HK-2 (cell line): Measurements from ENCODE around the gene INTS14.
"Not testable (repeated sequence)": the region's sequence is repeated elsewhere in the genome, so short reads cannot be mapped to it uniquely, and the experiment has no call there.

Source experiments
- DNase-seq: peaks from one replicate; pipeline ENCODE4 v3.0.0-alpha.2; 2018; ENCODE audit not compliant: unreplicated experiment

Gene INTS14

DNA sequence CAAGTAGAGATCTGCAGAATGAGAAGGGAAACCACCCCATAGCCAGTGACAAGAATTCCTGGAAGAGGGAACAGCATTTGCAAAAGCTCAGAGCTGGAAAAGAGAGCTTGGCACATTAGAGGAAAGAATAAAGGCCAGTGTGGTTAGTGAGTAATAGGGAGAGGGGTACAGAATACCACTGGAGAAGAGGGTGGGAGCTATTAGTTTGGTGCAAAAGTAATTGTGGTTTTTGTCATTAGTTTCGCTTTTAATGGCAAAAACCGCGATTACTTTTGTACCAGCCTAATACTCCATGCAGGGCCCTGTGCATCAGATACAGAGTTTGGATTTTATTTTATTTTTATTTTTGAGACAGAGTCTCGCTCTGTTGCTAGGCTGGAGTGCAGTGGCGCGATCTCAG, 20.6 kb upstream of the INTS14 start:
- no peak for DNase-seq

DNA sequence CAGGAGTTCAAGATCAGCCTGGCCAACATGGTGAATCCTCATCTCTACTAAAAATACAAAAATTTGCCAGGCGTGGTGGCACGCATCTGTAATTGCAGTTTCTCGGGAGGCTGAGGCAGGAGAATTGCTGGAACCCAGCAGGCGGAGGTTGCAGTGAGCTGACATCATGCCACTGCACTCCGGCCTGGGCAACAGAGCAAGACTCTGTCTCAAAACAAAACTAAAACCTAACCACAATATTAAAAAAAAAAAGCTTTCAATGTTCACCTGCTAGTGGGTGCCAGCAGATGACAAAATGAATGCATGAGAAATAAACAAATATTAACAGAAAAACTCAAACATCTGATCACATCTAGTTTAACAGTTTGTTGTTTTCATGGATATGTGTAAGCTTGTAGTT, 19.8 kb upstream of the INTS14 start:
- DNase-seq: no peak

DNA sequence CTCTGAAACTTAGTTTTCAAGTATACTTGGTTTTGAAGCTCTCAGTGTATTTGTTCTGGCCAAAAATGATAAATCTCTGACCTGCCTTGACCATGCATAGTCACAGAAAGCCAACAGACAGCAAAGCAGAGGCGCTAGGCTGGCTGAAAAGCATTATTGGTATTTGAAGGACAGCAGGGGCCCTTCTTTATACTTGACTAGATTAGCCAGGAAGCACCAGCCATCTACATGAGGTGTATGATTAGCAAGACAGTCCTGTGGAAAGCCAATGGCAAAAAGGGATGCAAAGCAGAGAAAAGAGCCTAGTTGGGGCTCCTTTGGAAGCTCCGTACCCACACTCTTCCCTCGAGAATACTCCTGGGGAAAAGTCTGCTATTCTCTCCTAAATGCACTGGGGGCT, 18.6 kb upstream of the INTS14 start:
- DNase-seq: no peak

DNA sequence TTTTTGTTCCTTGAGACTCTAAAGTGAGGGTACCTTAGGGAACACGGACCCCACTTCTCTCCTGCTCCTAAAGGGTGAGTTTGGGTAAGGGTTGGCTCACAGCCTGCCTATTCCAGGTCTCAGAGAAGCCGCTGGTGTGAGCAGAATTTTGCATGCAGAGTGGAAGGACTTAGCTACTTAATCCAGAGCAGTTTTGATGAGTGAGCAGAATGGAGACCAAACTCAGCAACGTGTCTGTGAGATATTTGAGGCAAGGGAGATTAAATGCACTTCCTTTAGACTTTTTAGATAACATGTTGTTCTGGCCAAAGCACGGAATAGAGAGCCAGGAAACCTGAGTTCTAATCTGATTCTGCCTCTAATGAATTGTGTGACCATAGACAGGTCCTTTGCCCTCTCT, 15.9 kb upstream of the INTS14 start:
- no peak for DNase-seq

DNA sequence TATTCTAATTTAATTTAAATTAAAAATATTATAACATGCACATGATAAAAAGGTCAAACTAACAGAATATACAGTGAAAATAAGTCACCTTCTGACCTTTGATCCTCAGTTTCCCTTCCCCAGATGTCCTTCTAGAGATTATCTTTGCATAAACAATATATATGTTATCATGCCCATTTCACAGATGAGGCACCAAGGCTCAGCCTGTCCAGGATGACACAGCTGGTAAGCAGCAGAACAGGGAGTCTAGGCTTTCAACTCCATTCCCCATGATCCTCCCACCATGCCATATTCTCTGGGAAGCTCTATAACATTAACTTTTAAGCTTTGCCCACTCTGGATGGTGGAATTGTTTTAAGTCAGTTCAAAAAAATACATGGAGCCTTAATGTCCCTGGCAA, 12.2 kb upstream of the INTS14 start:
- no peak for DNase-seq

DNA sequence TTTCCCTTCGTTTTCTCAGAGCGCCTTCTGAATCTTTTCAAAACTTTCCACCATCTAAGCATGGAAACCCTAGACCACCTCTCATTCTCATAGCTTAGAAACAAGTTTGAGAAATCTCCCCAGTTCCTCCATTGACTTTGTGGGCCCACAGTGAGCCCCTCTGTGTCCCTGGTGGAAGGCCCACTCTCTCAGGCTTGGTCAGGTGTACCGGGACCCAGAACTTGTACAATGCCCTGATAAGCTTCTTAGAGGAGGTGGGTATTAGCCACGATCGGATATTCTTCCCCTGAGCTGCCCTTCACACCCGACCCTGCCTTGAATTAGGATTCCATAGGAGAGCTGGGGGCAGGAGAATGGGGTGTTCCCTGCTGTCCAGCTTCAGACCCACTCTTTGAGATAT, 10.7 kb upstream of the INTS14 start, which contains the start of gene SLC24A1:
Gene SLC24A1 (plus strand): TSS at position 301 of the 400 bp plus-strand sequence. CDS start 2,143 bp downstream, outside the sequence.
- DNase-seq: no peak

DNA sequence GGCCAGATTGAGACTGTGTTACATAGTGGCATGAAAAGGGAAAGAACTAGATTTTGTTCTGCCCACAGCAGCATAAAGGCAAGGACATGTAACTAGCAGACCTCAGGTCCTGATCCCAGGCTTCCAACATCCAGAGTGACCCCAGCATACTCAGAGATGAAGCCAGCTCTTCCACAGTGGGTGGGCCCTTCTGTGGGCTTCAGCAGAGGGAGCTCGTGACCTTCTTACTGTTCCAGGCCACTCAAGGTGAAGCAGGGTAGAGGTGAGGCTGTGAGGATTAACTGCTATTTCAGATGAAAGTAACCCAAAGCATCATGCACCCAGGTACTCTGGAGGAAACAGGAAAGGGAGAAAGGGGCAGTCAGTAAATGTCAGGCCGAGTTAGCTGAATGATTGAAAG, 9.9 kb upstream of the INTS14 start:
- no peak for DNase-seq

DNA sequence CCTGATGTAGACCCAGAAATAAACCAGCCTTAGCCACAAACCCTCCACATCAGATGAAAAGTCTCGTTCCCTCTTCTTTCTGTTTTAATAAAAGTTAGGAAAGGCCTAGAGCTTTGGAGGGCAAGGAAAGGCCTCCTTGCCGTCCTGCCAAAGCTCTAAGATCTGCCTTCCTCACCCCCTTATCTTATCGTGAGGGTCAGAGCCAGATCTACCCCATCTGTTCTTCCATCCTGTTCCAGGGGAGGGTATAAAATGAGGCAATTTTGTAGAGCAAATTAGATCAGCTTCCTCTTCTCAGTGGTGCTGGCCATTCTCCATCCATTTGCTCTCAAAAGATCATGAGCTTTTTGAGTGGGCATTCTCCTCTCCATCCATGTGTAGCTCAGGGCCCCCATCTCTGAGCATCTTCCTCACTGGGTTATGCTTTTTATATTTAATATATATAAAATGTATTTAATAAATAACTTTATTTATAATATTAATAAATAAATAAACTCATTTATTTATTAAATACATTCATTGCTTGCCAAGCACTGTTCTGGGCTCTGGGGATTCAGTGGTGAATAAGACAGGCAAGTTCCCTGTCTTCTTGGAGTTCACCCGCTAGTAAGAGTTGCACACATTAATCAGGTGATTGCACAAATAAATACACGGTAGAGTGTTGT, 8.8 kb upstream of the INTS14 start:
- no peak for DNase-seq

DNA sequence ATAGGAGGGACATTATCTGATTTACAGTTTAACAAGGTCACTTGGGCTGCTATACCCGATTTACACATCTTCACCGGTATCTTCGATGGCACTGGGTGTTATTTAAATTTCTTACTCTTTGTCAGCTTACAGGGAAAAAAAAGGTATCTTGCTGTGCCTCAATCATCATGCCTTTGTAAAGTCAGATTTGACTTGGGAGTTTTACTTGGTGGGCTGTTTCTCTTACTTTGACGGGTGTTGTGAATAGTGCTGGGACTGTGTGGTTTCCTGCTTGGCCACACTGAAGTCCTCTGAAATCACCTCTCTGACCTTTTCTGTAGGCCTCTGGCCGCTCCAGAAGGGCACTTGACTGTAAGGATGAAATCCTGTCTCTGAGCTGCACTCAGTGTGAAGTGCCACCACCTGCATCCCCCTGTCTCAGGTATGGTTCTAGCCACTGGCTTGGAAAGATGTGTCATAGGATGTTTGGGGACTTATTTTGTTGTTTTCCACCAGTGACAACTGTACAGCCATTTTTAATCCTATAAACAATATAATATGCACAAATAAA, 7.7 kb upstream of the INTS14 start:
- no peak for DNase-seq

DNA sequence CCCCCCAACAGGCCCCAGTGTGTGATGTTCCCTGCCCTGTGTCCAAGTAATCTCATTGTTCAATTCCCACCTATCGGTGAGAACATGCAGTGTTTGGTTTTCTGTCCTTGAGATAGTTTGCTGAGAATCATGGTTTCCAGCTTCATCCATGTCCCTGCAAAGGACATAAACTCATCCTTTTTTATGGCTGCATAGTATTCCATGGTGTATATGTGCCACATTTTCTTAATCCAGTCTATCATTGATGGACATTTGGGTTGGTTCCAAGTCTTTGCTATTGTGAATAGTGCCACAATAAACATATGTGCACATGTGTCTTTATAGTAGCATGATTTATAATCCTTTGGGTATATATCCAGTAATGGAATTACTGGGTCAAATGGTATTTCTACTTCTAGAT, 5.0 kb upstream of the INTS14 start:
- DNase-seq: not testable (repeated sequence)

DNA sequence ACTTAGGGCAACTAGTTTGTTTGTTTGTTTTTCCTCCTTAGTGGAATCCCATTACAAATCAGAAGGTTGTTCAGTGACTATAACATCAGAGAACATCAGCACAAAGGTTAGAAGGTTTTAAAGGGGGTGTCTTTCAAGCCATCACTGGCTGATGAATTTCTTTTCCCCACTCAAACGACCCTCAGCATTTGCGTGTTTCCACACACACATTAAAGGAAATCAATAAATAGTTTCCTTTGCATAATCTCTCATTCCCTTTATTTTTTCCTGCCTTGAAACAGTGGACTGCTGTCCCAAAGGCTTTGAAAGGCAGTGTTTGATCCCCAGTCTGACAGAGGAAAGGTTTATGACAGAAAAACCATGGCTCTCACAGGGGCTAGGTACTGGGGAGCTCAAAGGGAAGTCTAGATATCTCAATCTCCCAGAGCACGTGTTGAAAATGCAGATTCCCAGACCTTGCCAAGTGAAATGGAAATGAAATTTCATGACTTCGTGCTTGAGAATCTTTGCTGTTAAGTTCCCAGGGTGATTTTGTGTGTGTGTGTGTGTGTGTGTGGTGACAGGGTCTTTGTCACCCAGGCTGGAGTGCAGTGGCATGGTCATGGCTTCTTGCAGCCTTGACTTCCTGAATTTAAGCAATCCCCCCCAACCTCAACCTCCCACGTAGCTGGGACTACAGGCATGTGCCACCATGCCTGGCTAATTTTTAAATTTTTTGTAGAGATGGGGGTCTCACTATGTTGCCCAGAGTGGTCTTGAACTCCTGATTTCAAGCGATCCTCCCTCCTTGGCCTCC, 2.2 kb upstream of the INTS14 start:
- no peak for DNase-seq

DNA sequence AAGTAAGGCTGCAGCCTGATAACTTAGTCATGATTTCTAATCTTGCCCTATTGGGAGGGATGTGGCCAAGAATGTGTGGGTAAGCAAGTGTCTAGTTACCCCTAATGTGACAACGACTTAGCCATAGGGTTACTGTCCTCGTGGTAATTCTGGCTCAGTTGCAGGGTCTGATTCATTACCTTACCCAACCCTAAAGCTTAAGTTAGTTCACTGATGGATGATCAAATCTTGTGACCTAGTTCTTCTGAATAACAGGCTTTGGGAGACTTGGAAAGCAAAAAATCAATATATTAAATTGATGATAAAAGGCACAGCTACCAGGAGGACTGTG, 1.6 kb upstream of the INTS14 start:
- no peak for DNase-seq

DNA sequence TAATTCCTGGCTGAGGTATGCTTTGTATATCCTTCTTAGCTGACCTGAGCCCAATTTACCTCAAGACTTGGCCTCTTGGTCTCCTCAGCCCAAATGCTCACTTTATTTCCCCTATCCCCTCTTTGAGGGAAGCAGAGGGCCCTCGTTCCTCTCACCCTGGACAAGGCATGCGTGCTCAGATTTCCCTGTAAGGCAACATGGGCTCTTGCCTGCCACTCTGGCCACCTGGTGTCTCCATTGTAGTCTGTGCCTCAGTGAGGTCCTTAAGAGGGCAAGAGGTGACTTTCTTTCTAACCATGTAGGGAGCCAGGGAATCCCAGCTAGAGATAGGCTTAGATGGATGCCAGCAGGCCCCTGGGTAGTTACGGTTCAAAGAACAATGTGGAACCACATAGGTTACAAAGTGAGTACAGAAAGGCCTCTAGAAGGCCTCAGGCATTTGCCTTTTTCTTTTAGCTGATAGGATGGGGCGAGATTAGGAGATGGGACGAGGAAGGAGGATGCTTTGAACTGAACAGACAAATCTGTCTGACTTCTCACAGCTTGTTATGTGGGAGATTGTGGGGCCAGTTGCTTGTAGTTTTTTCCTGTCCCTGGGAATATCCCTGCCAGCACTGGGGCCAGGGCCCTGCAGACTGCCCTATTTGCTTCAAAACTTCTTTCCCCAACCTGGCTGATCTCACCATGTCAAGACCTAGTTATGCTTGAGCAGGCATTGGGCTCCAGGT, 1.1 kb upstream of the INTS14 start:
- peak; percentile 10 for DNase-seq

DNA sequence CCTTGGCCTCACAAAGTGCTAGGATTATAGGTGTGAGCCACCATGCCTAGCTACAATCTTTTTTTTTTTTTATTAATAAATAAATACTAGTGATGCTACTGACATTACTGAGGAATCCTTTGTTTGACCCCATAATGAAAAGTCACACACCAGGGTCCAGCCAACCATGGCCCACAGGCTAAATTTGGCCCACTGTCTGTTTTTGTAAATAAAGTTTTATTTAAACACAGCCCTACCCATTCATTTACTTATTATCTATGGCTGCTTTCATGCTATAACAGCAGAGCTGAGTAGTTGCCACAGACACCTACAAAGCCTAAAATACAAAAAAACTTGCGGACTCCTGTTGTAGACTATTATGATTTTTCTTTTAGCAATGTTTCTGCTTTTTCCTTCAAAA, 7.4 kb downstream of the INTS14 start:
- no peak for DNase-seq

DNA sequence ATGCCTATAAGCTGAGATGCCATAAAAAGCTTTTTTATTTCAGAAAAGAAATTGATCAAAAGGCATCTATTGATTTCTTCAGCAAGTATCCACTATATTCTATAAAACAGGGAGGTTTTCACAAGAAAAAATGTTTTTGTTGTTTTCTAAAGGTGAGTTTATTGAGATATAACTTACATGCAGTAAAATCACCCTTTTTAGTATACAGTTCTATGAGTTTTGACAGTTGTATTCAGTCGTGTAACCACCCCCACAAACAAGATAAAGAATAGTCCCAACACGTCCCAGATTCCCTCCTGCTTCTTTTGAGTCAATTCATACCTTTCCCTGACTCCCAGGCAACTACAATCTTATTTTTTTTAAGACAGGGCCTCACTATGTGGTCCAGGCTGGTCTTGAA, 7.8 kb downstream of the INTS14 start:
- no peak for DNase-seq

DNA sequence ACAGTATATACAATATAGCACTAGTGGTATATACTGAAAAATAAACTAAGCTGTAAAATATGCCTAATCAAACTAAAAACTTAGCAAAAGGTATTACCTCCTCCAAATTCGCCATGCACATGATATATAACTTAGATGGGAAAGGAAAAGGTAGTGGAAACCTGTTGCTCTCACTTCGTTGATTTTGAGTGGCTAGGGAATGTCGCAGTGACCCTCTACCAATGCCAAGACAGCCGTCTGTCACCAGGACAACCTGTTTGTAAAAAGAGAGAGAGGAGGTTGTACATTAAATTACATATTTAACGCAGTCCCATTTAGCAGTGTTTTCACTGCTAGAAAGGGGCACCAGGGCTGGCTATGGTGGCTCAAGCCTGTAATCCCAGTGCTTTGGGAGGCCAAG, 11.3 kb downstream of the INTS14 start:
- DNase-seq: no peak

DNA sequence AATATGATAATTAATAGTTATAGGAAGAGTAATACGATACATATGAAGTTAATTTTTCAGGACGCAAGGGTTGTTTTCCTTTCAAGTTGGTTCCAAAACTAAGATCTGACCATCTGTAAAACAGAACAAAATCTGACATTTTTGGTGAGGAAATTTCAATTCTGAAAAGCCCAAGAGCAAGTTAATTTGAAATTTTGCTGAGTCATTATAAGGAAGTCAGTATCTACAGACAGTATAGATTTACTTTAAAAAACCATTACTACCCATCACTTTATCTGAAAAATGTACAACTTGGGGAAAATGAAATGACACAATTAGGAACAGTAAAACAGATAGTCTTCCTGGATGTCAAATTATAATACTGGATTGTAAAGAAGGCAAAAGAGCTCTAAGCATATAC, 12.5 kb downstream of the INTS14 start:
- no peak for DNase-seq

DNA sequence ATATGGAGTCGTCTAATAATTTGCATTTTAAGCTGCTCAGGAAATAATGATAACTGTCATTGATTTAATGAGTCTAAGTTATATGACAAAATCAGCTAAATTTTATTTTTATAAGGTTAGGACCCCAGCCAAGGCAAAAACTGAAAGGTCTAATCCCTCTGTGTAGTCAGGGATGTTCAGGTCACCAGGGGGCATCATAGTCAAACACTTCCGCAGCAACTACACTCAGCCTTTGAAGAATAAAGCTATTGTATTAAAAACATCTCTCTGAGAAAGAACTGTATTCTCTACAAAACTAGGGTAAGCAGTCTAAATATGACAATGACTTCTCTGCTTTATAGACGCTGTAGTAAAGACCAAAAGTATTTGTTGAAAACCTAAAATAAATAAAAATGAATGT, 15.0 kb downstream of the INTS14 start:
- no peak for DNase-seq

DNA sequence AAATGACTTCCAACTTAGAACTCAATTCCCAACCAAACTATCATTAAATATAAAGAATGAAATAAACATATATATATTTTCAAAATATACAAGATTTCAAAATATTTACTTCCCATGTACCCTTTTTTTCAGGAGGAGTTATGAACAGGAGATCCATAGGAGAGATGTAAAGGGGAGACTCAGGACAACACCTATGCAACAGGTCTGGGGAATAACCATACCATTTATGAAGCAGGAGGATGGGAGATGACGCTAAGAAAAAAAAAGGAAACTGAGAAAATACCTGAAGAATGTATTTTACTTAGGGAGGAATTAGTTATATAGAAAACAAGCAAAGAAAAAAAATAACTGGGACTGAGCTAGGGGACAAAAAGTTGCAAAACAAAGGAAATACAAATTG, 23.8 kb downstream of the INTS14 start:
- DNase-seq: no peak

DNA sequence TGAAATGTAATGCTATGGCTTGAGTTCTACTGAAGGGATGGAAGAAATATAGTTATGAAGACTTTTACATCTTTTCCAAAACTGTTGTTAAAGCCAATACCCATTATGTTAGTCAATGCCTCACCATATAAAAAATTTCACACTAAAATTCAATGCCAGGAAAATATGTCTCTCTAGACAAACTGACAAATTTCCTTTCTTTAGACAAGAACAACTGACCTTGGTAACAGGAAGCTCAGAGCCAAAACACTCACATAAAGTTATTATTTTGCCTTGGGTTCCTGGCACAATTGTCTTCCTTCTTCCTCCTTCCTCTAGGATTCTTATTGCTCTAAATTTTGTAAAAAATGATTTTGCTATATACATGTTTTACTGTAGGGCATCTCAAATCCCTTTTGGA, 26.7 kb downstream of the INTS14 start:
- no peak for DNase-seq

DNA sequence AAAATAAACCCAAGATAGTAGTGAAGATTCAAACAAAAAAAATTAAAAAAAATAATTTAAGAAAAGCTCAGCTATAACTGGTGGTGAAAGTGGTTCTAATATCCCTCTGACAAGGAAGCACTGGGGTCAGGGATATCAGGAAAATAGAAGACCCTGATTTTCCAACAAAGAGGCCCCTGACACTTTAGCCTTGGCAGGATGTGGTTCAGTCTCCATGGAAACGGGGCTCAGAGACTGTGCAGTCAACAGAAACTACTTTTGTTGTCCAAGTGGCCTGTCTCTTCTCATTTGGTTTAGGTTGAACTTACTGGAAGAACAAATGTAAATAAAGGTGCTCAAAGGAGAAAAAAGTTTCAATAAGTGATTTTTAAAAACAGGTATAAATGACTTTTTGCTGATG, 27.2 kb downstream of the INTS14 start:
- DNase-seq: no peak

DNA sequence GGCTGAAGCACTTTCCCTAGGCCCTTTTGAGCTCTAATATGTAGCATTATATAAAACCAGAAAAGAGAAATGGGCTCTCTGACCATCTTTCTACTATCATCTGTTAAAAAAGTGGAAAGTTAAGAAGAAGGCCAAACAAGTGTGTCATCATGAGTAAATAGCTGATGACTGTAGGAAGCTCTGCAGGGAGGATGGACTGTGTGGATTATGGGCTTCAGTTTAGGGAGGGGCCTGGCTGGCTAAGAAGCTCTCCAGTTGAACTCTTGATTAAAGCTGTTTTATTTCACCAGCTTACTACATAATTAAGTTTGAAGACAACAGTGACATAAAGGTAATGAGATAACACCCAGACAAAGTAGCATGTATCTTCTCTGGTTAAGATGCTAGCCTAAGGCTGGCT, 30.6 kb downstream of the INTS14 start:
- DNase-seq: no peak

DNA sequence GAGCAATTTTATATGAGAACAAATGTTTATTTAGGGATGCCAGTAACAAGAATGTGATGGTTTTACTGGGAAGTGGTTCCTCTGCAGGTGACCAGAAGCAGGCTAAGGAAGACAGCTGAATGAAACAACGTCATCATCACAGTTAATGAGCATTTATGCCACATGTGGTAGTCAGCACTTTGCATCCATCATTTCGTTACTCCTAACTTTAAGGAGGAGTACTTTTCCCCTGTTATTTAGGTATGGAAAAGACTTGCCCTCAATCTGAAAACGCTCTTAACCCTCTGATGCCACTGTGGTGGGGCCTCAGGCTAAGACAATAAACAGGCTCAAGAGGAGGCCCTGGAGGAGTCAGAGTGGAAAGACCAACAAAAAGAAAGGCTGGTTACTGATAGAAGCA, 31.2 kb downstream of the INTS14 start:
- DNase-seq: no peak
